GM19025 (cell line): ENCODE results near the gene SERPINA3.
"Not testable (repeated sequence)": the region's sequence is repeated elsewhere in the genome, so short reads cannot be mapped to it uniquely, and the experiment has no call there.

Experiments used
- ATAC-seq: cut with Tn5 transposase; IDR thresholded peaks from one replicate; pipeline ENCODE4 v1.9.1; 2021; ENCODE audit warnings: mild to moderate bottlenecking, low read depth, moderate library complexity; ENCODE audit not compliant: unreplicated experiment

The SERPINA3 gene

GRCh38 chr14:94612174-94612573 lies at the start of gene SERPINA3:
Gene SERPINA3, plus strand, starts transcription at chr14:94612391. Its CDS starts 2,051 bp downstream, at chr14:94614442.
- no peak for ATAC-seq

GRCh38 chr14:94562941-94563883 lies 49.0 kb upstream of the SERPINA3 start:
- no peak for ATAC-seq

GRCh38 chr14:94564381-94564780 lies 47.8 kb upstream of the SERPINA3 start:
- no peak for ATAC-seq

- ATAC-seq: no peak
These were observed 44.0 kb upstream of the SERPINA3 start for GRCh38 chr14:94568186-94568585.

- ATAC-seq: no peak
These were observed 42.7 kb upstream of the SERPINA3 start for GRCh38 chr14:94569381-94570001.

- no peak for ATAC-seq
These were observed 42.2 kb upstream of the SERPINA3 start for GRCh38 chr14:94570002-94570400.

GRCh38 chr14:94570440-94570839 lies 41.8 kb upstream of the SERPINA3 start:
- no peak for ATAC-seq

GRCh38 chr14:94571395-94571794 lies 40.8 kb upstream of the SERPINA3 start:
- ATAC-seq: no peak

- ATAC-seq: no peak
These were observed 40.2 kb upstream of the SERPINA3 start for GRCh38 chr14:94571950-94572349.

GRCh38 chr14:94572637-94573303 lies 39.4 kb upstream of the SERPINA3 start:
- ATAC-seq: no peak

GRCh38 chr14:94573475-94574277 lies 38.5 kb upstream of the SERPINA3 start:
- ATAC-seq: no peak

- ATAC-seq: no peak
These were observed 37.9 kb upstream of the SERPINA3 start for GRCh38 chr14:94574336-94574735.

- no peak for ATAC-seq
These were observed 36.2 kb upstream of the SERPINA3 start for GRCh38 chr14:94575730-94576585.

GRCh38 chr14:94577472-94577871 lies 34.7 kb upstream of the SERPINA3 start:
- ATAC-seq: not testable (repeated sequence)

- no peak for ATAC-seq
These were observed 33.5 kb upstream of the SERPINA3 start for GRCh38 chr14:94578712-94579111.

- ATAC-seq: no peak
These were observed 30.8 kb upstream of the SERPINA3 start, which contains the start of gene SERPINA5 for GRCh38 chr14:94581127-94581999. Gene SERPINA5, plus strand, starts transcription at chr14:94581426. Its CDS starts 5,937 bp downstream, at chr14:94587363.

- no peak for ATAC-seq
These were observed 29.9 kb upstream of the SERPINA3 start for GRCh38 chr14:94582199-94582750.

- no peak for ATAC-seq
These were observed 29.3 kb upstream of the SERPINA3 start for GRCh38 chr14:94582851-94583250.
